Measurements from ENCODE around the gene ZZZ3. TPM values are rescaled to one million over a fixed set of nuclear protein-coding genes. Genes with fewer than 3 reads are reported as not detected.

The ZZZ3 gene
- total RNA-seq = 32.6 and 36.5 TPM in 2 replicates

DNA sequence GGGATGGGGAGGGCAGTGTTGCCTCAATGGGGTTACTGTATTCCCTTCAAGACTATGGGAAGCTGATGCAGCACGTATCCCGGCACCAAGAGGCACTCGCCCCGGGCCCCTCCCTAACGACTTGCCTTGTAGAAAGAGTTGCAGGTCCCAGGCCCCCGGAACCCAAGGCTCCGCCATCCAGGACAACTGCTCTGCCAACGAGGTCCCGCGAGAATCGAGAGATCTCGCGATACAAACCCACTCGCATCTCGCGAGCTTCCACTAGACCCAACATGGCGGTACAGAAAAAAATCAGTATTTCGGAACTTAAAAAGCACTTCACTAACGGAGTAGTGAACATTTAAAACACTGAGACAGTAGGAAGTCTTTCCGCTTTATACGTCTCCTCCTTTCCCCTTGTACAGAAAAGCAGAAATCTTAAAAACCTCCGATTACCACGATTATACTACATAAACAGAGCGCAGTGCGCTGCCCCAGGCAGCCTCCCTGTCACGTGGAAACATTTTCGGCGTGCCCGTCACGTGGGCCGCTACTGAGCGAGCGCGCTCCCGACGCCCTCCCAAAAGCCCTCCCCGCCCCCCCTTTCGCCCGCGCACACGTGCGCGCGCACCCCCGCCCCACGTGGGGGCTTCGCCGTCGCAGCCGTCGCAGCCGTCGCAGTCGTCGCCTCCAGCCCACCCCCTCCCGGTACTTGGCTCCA lies at the start of gene ZZZ3:
Gene ZZZ3 (minus strand): TSS at position 199 of the 700 bp plus-strand sequence. CDS start 49,304 bp downstream, outside the sequence.

Other genes starting within 250 kb of the ZZZ3 start
- gene USP33, start 77.2 kb upstream of the ZZZ3 start, total RNA-seq = 48.0 and 81.7 TPM in 2 replicates
- 8.3 and 12.5 TPM in 2 replicates for gene MIGA1, start 97.0 kb upstream of the ZZZ3 start, total RNA-seq
- gene NEXN, start 206.0 kb upstream of the ZZZ3 start, total RNA-seq = 27.7 and 46.0 TPM in 2 replicates